Astrocyte (in vitro differentiated cells and primary cell): Measurements from ENCODE around the gene UBE2V1. TPM values are rescaled to one million over a fixed set of nuclear protein-coding genes. Genes with fewer than 3 reads are reported as not detected.

Experiments
- DNase-seq: peaks from one replicate; pipeline ENCODE4 v3.0.0-alpha.2; 2010; ENCODE audit warnings: low read depth
- FAIRE-seq: peaks from 2 replicates; lab custom pipeline; 2011; peaks lifted over from hg19 to GRCh38; lab: Jason Lieb, UNC
- H2AFZ ChIP-seq: 2 replicates; pipeline ENCODE4 v1.6.0; 2012; ENCODE audit warnings: low read depth, low read length, inconsistent platforms
- H3K27ac ChIP-seq: 2 replicates; pipeline ENCODE4 v1.5.1; 2011; ENCODE audit warnings: low read depth, low read length, inconsistent platforms
- H3K27me3 ChIP-seq: 2 replicates; pipeline ENCODE4 v1.6.0; 2011; ENCODE audit warnings: low read length, inconsistent platforms; ENCODE audit not compliant: insufficient read depth
- H3K36me3 ChIP-seq: 2 replicates; pipeline ENCODE4 v1.5.1; 2011; ENCODE audit warnings: low read length, inconsistent platforms; ENCODE audit not compliant: insufficient read depth
- H3K4me1 ChIP-seq: 2 replicates; pipeline ENCODE4 v1.5.1; 2011; ENCODE audit warnings: low read length, inconsistent platforms; ENCODE audit not compliant: insufficient read depth
- H3K4me2 ChIP-seq: 2 replicates; pipeline ENCODE4 v1.6.0; 2012; ENCODE audit warnings: low read length, inconsistent platforms
- H3K4me3 ChIP-seq: 2 replicates; pipeline ENCODE4 v1.5.1; 2011; ENCODE audit warnings: low read depth, mild to moderate bottlenecking, low read length, inconsistent platforms; ENCODE audit not compliant: insufficient read depth
- H3K79me2 ChIP-seq: 2 replicates; pipeline ENCODE4 v1.6.0; 2012; ENCODE audit warnings: mild to moderate bottlenecking, low read length, inconsistent platforms; ENCODE audit not compliant: insufficient read depth
- H3K9ac ChIP-seq: 2 replicates; pipeline ENCODE4 v1.6.0; 2012; ENCODE audit warnings: mild to moderate bottlenecking, low read length, inconsistent platforms
- H3K9me3 ChIP-seq: 2 replicates; pipeline ENCODE4 v1.5.1; 2012; ENCODE audit warnings: low read depth, mild to moderate bottlenecking, low read length, inconsistent platforms; ENCODE audit not compliant: insufficient read depth
- H4K20me1 ChIP-seq: 2 replicates; pipeline ENCODE4 v1.6.0; 2012; ENCODE audit warnings: low read length, inconsistent platforms; ENCODE audit not compliant: insufficient read depth
- H3K27ac Mint-ChIP-seq: one replicate; pipeline ENCODE4 v1.8.0; 2021; ENCODE audit warnings: mild to moderate bottlenecking, mixed read lengths; ENCODE audit not compliant: unreplicated experiment
- H3K27me3 Mint-ChIP-seq: one replicate; pipeline ENCODE4 v1.8.0; 2021; ENCODE audit warnings: low read depth, mixed read lengths; ENCODE audit not compliant: unreplicated experiment
- H3K36me3 Mint-ChIP-seq: one replicate; pipeline ENCODE4 v1.8.0; 2021; ENCODE audit warnings: low read depth, mixed read lengths; ENCODE audit not compliant: unreplicated experiment
- H3K4me1 Mint-ChIP-seq: one replicate; pipeline ENCODE4 v1.8.0; 2021; ENCODE audit warnings: low read depth, mixed read lengths; ENCODE audit not compliant: unreplicated experiment
- H3K4me3 Mint-ChIP-seq: one replicate; pipeline ENCODE4 v1.8.0; 2021; ENCODE audit warnings: mild to moderate bottlenecking, moderate library complexity, mixed read lengths; ENCODE audit not compliant: unreplicated experiment
- H3K9me3 Mint-ChIP-seq: one replicate; pipeline ENCODE4 v1.8.0; 2021; ENCODE audit warnings: mild to moderate bottlenecking, mixed read lengths; ENCODE audit not compliant: unreplicated experiment
- EZH2 ChIP-seq: IDR thresholded peaks from 2 replicates; pipeline ENCODE4 v1.6.1; 2012; ENCODE audit warnings: mild to moderate bottlenecking, low read length, inconsistent platforms; ENCODE audit not compliant: insufficient read depth
- total RNA-seq: library from RNA; stranded (reverse); gene quantifications from 2 replicates; pipeline ENCODE4 v1.2.1, GENCODE V29; 2021
- TF ChIP-seq, protein P1 (sequence below): IDR thresholded peaks from 2 replicates; pipeline ENCODE4 v1.5.1; 2011; ENCODE audit warnings: low read depth, mild to moderate bottlenecking, inconsistent platforms, low read length, moderate library complexity; ENCODE audit not compliant: insufficient read depth

Gene UBE2V1
- total RNA-seq, 1 donor from 2014 or later = 139 TPM

DNA sequence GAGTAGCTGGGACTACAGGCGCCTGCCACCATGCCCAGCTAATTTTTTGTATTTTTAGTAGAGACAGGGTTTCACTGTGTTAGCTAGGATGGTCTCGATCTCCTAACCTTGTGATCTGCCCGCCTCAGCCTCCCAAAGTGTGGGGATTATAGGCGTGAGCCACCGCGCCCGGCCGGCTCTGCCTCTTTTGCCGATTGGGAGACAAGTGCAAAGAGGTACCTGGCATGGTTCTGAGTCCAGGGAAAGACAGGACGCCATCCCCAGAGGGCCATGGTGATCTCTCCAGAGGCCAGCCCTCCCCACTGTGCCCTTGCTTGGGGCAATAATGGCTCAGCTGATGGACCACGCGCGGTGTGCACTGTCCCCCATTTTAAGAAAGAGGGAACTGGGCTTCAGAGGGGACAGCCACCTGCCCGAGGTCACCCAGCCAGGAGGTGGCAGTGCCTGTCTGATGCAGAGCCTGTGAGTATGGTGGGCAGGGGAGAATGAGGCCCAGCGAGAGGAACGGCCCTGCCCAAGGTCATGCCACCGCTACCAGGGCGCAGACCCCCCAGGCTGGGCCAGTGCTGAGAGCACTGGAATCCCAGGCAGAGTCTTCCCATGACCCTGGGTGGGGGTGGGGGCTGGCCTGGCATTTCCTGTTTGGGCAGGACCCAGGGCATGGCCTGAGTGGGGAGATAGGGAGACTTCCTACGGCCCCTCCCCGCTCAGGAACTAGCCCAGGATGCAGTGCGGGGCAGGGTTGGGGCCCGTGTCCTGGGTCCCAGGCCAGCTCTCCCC lies 69.2 kb downstream of the UBE2V1 start:
- Histone ChIP-seq H2AFZ (no peak overlapping the region), H4K20me1 (no peaks in the 10 kb centered on the region), H3K27me3 (no peaks in the 10 kb centered on the region), H3K4me1 (peaks cover 18% of the 10 kb centered on the region), H3K4me2 (no peak overlapping the region), H3K27ac (no peak overlapping the region), H3K36me3 (no peaks in the 10 kb centered on the region), H3K9ac (no peak overlapping the region), H3K79me2 (no peaks in the 10 kb centered on the region), H3K9me3 (no peaks in the 10 kb centered on the region), H3K4me3 (no peak overlapping the region)
- no peaks in the 10 kb centered on the region for H3K27me3 Mint-ChIP-seq
- DNase-seq (no peak), FAIRE-seq (no peak)
- no peak overlapping the region for H3K27ac Mint-ChIP-seq
- H3K36me3 Mint-ChIP-seq = no peaks in the 10 kb centered on the region
- no peaks in the 10 kb centered on the region for H3K9me3 Mint-ChIP-seq
- TF ChIP-seq, protein P1, sequence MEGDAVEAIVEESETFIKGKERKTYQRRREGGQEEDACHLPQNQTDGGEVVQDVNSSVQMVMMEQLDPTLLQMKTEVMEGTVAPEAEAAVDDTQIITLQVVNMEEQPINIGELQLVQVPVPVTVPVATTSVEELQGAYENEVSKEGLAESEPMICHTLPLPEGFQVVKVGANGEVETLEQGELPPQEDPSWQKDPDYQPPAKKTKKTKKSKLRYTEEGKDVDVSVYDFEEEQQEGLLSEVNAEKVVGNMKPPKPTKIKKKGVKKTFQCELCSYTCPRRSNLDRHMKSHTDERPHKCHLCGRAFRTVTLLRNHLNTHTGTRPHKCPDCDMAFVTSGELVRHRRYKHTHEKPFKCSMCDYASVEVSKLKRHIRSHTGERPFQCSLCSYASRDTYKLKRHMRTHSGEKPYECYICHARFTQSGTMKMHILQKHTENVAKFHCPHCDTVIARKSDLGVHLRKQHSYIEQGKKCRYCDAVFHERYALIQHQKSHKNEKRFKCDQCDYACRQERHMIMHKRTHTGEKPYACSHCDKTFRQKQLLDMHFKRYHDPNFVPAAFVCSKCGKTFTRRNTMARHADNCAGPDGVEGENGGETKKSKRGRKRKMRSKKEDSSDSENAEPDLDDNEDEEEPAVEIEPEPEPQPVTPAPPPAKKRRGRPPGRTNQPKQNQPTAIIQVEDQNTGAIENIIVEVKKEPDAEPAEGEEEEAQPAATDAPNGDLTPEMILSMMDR = no peak
- H3K4me1 Mint-ChIP-seq = peaks cover 10% of the 10 kb centered on the region
- H3K4me3 Mint-ChIP-seq = no peak overlapping the region

GRCh38 chr20:50042370-50043313 lies 70.3 kb downstream of the UBE2V1 start:
- H2AFZ ChIP-seq = no peak overlapping the region
- Mint-ChIP-seq H3K27ac (peak overlapping the region; percentile 18), H3K9me3 (no peaks in the 10 kb centered on the region), H3K4me3 (no peak overlapping the region), H3K27me3 (peaks cover 4% of the 10 kb centered on the region), H3K36me3 (no peaks in the 10 kb centered on the region), H3K4me1 (peaks cover 9% of the 10 kb centered on the region)
- FAIRE-seq (no peak), DNase-seq (no peak)
- H3K9ac ChIP-seq = no peak overlapping the region
- no peaks in the 10 kb centered on the region for H3K36me3 ChIP-seq
- H3K79me2 ChIP-seq = no peaks in the 10 kb centered on the region
- TF ChIP-seq, protein P1 = no peak
- TF ChIP-seq EZH2 = no peak
- no peaks in the 10 kb centered on the region for H3K9me3 ChIP-seq
- no peak overlapping the region for H3K27ac ChIP-seq
- peaks cover 10% of the 10 kb centered on the region for H3K4me1 ChIP-seq
- H3K4me2 ChIP-seq = no peak overlapping the region
- H3K27me3 ChIP-seq = no peaks in the 10 kb centered on the region
- no peaks in the 10 kb centered on the region for H4K20me1 ChIP-seq
- H3K4me3 ChIP-seq = no peak overlapping the region
